GM21619 (cell line): ENCODE results near the gene DEFB121.
"Not testable (repeated sequence)": the region's sequence is repeated elsewhere in the genome, so short reads cannot be mapped to it uniquely, and the experiment has no call there.

Source experiments
- ATAC-seq: cut with Tn5 transposase; IDR thresholded peaks from one replicate; pipeline ENCODE4 v1.9.1; 2021; ENCODE audit not compliant: unreplicated experiment

DEFB121 gene

GRCh38 chr20:31364272-31364671 lies 41.7 kb downstream of the DEFB121 start:
- not testable (repeated sequence) for ATAC-seq

DNA sequence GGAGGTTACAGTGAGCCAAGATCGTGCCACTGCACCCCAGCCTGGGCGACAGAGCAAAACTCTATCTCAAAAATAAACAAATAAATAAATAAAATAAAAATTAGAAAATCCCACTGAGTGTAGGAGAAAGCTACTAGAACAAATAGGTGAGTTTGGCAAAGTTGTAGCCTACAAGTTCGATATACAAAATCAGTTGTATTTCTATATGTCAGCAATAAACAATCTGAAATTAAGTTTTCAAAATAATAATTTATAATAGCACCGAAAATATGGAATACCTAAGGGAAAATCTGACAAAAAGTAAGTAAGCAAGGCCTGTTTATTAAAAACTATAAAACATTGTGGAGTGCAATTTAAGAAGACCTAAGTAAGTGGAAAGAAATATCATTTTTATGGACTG lies 42.7 kb downstream of the DEFB121 start:
- no peak for ATAC-seq

GRCh38 chr20:31355981-31356380 lies 50.0 kb downstream of the DEFB121 start:
- ATAC-seq = no peak
